ENCODE data around the gene SNTG2. TPM values are rescaled to one million over a fixed set of nuclear protein-coding genes. Genes with fewer than 3 reads are reported as not detected.

SNTG2 gene
- total RNA-seq, 1 donor = under 0.01 TPM

DNA sequence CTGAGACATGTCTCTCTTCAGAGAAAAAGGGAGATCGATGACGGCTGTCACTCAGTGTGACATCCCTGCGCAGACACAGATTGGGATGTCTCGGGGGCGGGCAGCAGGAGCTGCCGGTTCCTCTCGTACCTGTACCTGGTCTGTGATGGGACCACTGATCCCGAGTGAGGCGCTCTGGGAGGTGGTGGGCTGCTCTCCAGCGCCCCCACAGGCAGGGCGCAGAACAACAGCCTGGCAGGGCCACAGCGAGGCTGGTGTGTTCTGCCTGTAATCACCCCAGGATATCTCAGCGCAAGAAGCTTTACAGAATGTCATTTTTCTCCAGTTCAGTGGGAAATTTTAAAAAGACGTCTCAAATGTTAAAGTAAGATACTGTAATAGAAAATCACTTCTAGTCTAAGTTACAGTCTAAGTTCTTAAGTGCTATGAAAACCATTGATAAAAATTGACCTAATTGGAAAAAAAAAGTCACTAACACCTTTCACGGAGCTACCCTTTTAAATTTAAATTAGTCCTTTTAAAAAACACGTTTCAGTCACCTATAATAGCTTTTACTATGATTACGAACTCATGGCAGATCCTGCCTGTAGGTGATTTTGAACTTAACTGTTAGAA, 189.8 kb downstream of the SNTG2 start:
- no peak overlapping the region for H3K4me3 ChIP-seq (ENCODE audit: low read depth, low read length)
- TF ChIP-seq, protein P1, sequence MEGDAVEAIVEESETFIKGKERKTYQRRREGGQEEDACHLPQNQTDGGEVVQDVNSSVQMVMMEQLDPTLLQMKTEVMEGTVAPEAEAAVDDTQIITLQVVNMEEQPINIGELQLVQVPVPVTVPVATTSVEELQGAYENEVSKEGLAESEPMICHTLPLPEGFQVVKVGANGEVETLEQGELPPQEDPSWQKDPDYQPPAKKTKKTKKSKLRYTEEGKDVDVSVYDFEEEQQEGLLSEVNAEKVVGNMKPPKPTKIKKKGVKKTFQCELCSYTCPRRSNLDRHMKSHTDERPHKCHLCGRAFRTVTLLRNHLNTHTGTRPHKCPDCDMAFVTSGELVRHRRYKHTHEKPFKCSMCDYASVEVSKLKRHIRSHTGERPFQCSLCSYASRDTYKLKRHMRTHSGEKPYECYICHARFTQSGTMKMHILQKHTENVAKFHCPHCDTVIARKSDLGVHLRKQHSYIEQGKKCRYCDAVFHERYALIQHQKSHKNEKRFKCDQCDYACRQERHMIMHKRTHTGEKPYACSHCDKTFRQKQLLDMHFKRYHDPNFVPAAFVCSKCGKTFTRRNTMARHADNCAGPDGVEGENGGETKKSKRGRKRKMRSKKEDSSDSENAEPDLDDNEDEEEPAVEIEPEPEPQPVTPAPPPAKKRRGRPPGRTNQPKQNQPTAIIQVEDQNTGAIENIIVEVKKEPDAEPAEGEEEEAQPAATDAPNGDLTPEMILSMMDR (IDR thresholded peaks at IDR 0.05; ENCODE audit: insufficient read depth, low read depth, low read length) = peak; percentile 57
- no peak for DNase-seq (ENCODE audit: low read depth)

DNA sequence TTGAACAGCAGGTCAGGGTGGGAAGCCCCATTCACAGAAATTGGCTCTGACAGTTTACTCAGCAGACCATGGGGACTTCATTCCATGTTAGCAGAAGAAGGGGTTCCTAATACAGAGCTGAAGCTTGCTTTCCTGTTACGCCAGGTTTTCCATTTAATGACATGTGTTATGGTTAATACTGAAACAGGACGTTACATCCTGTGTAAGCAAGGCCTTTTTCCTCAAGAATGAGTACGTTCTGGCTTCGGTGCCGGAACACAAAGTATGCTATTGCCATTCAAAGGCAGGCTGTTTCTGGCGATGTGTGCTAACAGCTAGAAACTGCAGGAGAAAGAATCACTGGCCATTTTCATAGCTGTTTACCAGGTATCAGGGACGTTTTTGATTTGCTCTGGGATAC, 190.4 kb downstream of the SNTG2 start:
- TF ChIP-seq, protein P1 (IDR thresholded peaks at IDR 0.05; ENCODE audit: insufficient read depth, low read depth, low read length) = no peak
- H3K4me3 ChIP-seq (ENCODE audit: low read depth, low read length) = no peak overlapping the region

GRCh38 chr2:1143129-1143528, 192.5 kb downstream of the SNTG2 start:
- no peak overlapping the region for H3K4me3 ChIP-seq (ENCODE audit: low read depth, low read length)
- TF ChIP-seq, protein P1 (IDR thresholded peaks at IDR 0.05; ENCODE audit: insufficient read depth, low read depth, low read length) = no peak
- DNase-seq (ENCODE audit: low read depth) = no peak

More for the DNA sequence above, 190.4 kb downstream of the SNTG2 start:
- DNase-seq (ENCODE audit: low read depth) = no peak

GRCh38 chr2:1147873-1148612, 197.4 kb downstream of the SNTG2 start:
- TF ChIP-seq, protein P1 (IDR thresholded peaks at IDR 0.05; ENCODE audit: insufficient read depth, low read depth, low read length) = no peak
- H3K4me3 ChIP-seq (ENCODE audit: low read depth, low read length) = no peak overlapping the region
- no peak for DNase-seq (ENCODE audit: low read depth)

GRCh38 chr2:1150724-1151511, 200.3 kb downstream of the SNTG2 start:
- H3K4me3 ChIP-seq (ENCODE audit: low read depth, low read length) = no peak overlapping the region
- TF ChIP-seq, protein P1 (IDR thresholded peaks at IDR 0.05; ENCODE audit: insufficient read depth, low read depth, low read length) = no peak
- DNase-seq (ENCODE audit: low read depth) = no peak

GRCh38 chr2:1152375-1152774, 201.7 kb downstream of the SNTG2 start:
- TF ChIP-seq, protein P1 (IDR thresholded peaks at IDR 0.05; ENCODE audit: insufficient read depth, low read depth, low read length) = no peak
- DNase-seq (ENCODE audit: low read depth) = no peak

More at GRCh38 chr2:1152375-1152774, 201.7 kb downstream of the SNTG2 start:
- no peak overlapping the region for H3K4me3 ChIP-seq (ENCODE audit: low read depth, low read length)
